ENCODE results near the gene SYNDIG1.

Gene SYNDIG1

GRCh38 chr20:24468401-24469115, 871 bp upstream of the SYNDIG1 start:
- DNase-seq (ENCODE audit: low spot score in 2 of 2): no peak
- Mint-ChIP-seq H3K27ac (ENCODE audit: low read depth) (no peak overlapping the region), H3K27me3 (peaks cover 77% of the 10 kb centered on the region), H3K9me3 (no peaks in the 10 kb centered on the region), H3K4me3 (no peak overlapping the region), H3K36me3 (ENCODE audit: insufficient read depth) (no peaks in the 10 kb centered on the region), H3K4me1 (no peaks in the 10 kb centered on the region)
- no peak for ATAC-seq (replicated peaks; ENCODE audit: extremely low read depth, poor library complexity, severe bottlenecking)

- no peak for ATAC-seq (replicated peaks; ENCODE audit: extremely low read depth, poor library complexity, severe bottlenecking)
- Mint-ChIP-seq H3K9me3 (no peaks in the 10 kb centered on the region), H3K4me3 (no peak overlapping the region), H3K27ac (ENCODE audit: low read depth) (no peak overlapping the region), H3K27me3 (peaks cover 79% of the 10 kb centered on the region), H3K4me1 (no peaks in the 10 kb centered on the region), H3K36me3 (ENCODE audit: insufficient read depth) (no peaks in the 10 kb centered on the region)
- DNase-seq (ENCODE audit: low spot score in 2 of 2): no peak
Observed at GRCh38 chr20:24469894-24470745, 691 bp downstream of the SYNDIG1 start.

GRCh38 chr20:24470746-24471582, 1.5 kb downstream of the SYNDIG1 start:
- Mint-ChIP-seq H3K27ac (ENCODE audit: low read depth) (no peak overlapping the region), H3K4me1 (no peaks in the 10 kb centered on the region), H3K36me3 (ENCODE audit: insufficient read depth) (no peaks in the 10 kb centered on the region), H3K27me3 (peaks cover 72% of the 10 kb centered on the region), H3K4me3 (no peak overlapping the region), H3K9me3 (no peaks in the 10 kb centered on the region)
- ATAC-seq (replicated peaks; ENCODE audit: extremely low read depth, poor library complexity, severe bottlenecking) (no peak), DNase-seq (ENCODE audit: low spot score in 2 of 2) (no peak)

- Mint-ChIP-seq H3K4me1 (no peaks in the 10 kb centered on the region), H3K9me3 (no peaks in the 10 kb centered on the region), H3K36me3 (ENCODE audit: insufficient read depth) (peaks cover 2% of the 10 kb centered on the region), H3K27ac (ENCODE audit: low read depth) (no peak overlapping the region), H3K27me3 (peaks cover 67% of the 10 kb centered on the region), H3K4me3 (no peak overlapping the region)
- DNase-seq (ENCODE audit: low spot score in 2 of 2) (no peak), ATAC-seq (replicated peaks; ENCODE audit: extremely low read depth, poor library complexity, severe bottlenecking) (no peak)
Observed at GRCh38 chr20:24472426-24472825, 3.0 kb downstream of the SYNDIG1 start.

- no peak for DNase-seq (ENCODE audit: low spot score in 2 of 2)
- no peak overlapping the region for H3K4me3 Mint-ChIP-seq
- no peaks in the 10 kb centered on the region for H3K9me3 Mint-ChIP-seq
- no peak for ATAC-seq (replicated peaks; ENCODE audit: extremely low read depth, poor library complexity, severe bottlenecking)
- H3K27ac Mint-ChIP-seq (ENCODE audit: low read depth): no peak overlapping the region
- peaks cover 2% of the 10 kb centered on the region for H3K36me3 Mint-ChIP-seq (ENCODE audit: insufficient read depth)
- no peaks in the 10 kb centered on the region for H3K4me1 Mint-ChIP-seq
- peaks cover 62% of the 10 kb centered on the region for H3K27me3 Mint-ChIP-seq
Observed at GRCh38 chr20:24473435-24474223, 4.2 kb downstream of the SYNDIG1 start.

- Mint-ChIP-seq H3K4me1 (no peaks in the 10 kb centered on the region), H3K9me3 (no peaks in the 10 kb centered on the region), H3K36me3 (ENCODE audit: insufficient read depth) (peaks cover 2% of the 10 kb centered on the region), H3K27me3 (peaks cover 56% of the 10 kb centered on the region), H3K4me3 (no peak overlapping the region), H3K27ac (ENCODE audit: low read depth) (no peak overlapping the region)
- ATAC-seq (replicated peaks; ENCODE audit: extremely low read depth, poor library complexity, severe bottlenecking): no peak
- DNase-seq (ENCODE audit: low spot score in 2 of 2): no peak
Observed at GRCh38 chr20:24477831-24478547, 8.6 kb downstream of the SYNDIG1 start.

- H3K4me1 Mint-ChIP-seq: no peaks in the 10 kb centered on the region
Observed at GRCh38 chr20:24478584-24478983, 9.2 kb downstream of the SYNDIG1 start.

GRCh38 chr20:24479106-24479505, 9.7 kb downstream of the SYNDIG1 start:
- no peak for DNase-seq (ENCODE audit: low spot score in 2 of 2)

More at GRCh38 chr20:24478584-24478983, 9.2 kb downstream of the SYNDIG1 start:
- Mint-ChIP-seq H3K27me3 (peaks cover 57% of the 10 kb centered on the region), H3K27ac (ENCODE audit: low read depth) (no peak overlapping the region), H3K4me3 (no peak overlapping the region), H3K36me3 (ENCODE audit: insufficient read depth) (peaks cover 2% of the 10 kb centered on the region), H3K9me3 (no peaks in the 10 kb centered on the region)
- DNase-seq (ENCODE audit: low spot score in 2 of 2): no peak
- no peak for ATAC-seq (replicated peaks; ENCODE audit: extremely low read depth, poor library complexity, severe bottlenecking)

GRCh38 chr20:24479595-24479994, 10.2 kb downstream of the SYNDIG1 start:
- no peak overlapping the region for H3K4me3 Mint-ChIP-seq
- H3K9me3 Mint-ChIP-seq: no peaks in the 10 kb centered on the region
- peaks cover 2% of the 10 kb centered on the region for H3K36me3 Mint-ChIP-seq (ENCODE audit: insufficient read depth)
- no peaks in the 10 kb centered on the region for H3K4me1 Mint-ChIP-seq
- DNase-seq (ENCODE audit: low spot score in 2 of 2) (no peak), ATAC-seq (replicated peaks; ENCODE audit: extremely low read depth, poor library complexity, severe bottlenecking) (no peak)
- peaks cover 52% of the 10 kb centered on the region for H3K27me3 Mint-ChIP-seq
- no peak overlapping the region for H3K27ac Mint-ChIP-seq (ENCODE audit: low read depth)

More at GRCh38 chr20:24479106-24479505, 9.7 kb downstream of the SYNDIG1 start:
- Mint-ChIP-seq H3K36me3 (ENCODE audit: insufficient read depth) (peaks cover 2% of the 10 kb centered on the region), H3K4me3 (no peak overlapping the region), H3K27me3 (peaks cover 56% of the 10 kb centered on the region), H3K27ac (ENCODE audit: low read depth) (no peak overlapping the region), H3K4me1 (no peaks in the 10 kb centered on the region), H3K9me3 (no peaks in the 10 kb centered on the region)
- no peak for ATAC-seq (replicated peaks; ENCODE audit: extremely low read depth, poor library complexity, severe bottlenecking)

GRCh38 chr20:24480509-24480908, 11.1 kb downstream of the SYNDIG1 start:
- ATAC-seq (replicated peaks; ENCODE audit: extremely low read depth, poor library complexity, severe bottlenecking) (no peak), DNase-seq (ENCODE audit: low spot score in 2 of 2) (no peak)
- Mint-ChIP-seq H3K9me3 (no peaks in the 10 kb centered on the region), H3K4me3 (no peak overlapping the region), H3K36me3 (ENCODE audit: insufficient read depth) (peaks cover 2% of the 10 kb centered on the region), H3K4me1 (no peaks in the 10 kb centered on the region), H3K27me3 (peaks cover 48% of the 10 kb centered on the region), H3K27ac (ENCODE audit: low read depth) (no peak overlapping the region)

GRCh38 chr20:24481173-24481572, 11.7 kb downstream of the SYNDIG1 start:
- ATAC-seq (replicated peaks; ENCODE audit: extremely low read depth, poor library complexity, severe bottlenecking) (no peak), DNase-seq (ENCODE audit: low spot score in 2 of 2) (no peak)
- no peak overlapping the region for H3K4me3 Mint-ChIP-seq
- H3K9me3 Mint-ChIP-seq: no peaks in the 10 kb centered on the region
- peaks cover 1% of the 10 kb centered on the region for H3K36me3 Mint-ChIP-seq (ENCODE audit: insufficient read depth)
- no peak overlapping the region for H3K27ac Mint-ChIP-seq (ENCODE audit: low read depth)
- H3K27me3 Mint-ChIP-seq: peaks cover 55% of the 10 kb centered on the region
- no peaks in the 10 kb centered on the region for H3K4me1 Mint-ChIP-seq
